ENCODE results near the gene MLN.
"Not testable (repeated sequence)": the region's sequence is repeated elsewhere in the genome, so short reads cannot be mapped to it uniquely, and the experiment has no call there.

Gene MLN

GRCh38 chr6:33841868-33842267 lies 38.1 kb upstream of the MLN start:
- DNase-seq (ENCODE audit: low spot score in 2 of 2) (no peak), ATAC-seq (replicated peaks; ENCODE audit: extremely low read depth, poor library complexity, severe bottlenecking) (no peak)
- Mint-ChIP-seq H3K4me3 (no peak overlapping the region), H3K27ac (ENCODE audit: low read depth) (no peak overlapping the region), H3K9me3 (peaks cover 5% of the 10 kb centered on the region), H3K27me3 (peaks cover 7% of the 10 kb centered on the region), H3K36me3 (ENCODE audit: insufficient read depth) (no peaks in the 10 kb centered on the region), H3K4me1 (peaks cover 16% of the 10 kb centered on the region)

DNA sequence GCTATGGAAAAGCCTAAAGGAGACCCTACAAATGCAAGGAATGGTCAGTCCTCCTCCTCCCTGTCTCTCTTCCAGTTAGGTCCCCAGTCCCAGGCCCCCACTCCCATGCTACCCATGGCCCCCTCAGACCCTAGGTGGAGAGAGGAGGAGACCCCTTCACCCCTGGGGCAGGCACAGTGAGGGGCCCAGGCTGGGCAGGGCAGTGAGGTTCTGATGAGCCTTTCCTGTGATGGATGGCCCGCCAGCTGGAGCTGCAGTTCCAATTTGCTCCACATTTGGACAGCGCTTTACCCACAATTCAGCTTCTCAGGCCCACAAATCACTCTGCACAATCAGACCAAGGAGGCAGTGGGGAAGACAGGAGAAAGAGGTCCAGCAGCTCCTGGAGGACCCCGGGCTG lies 37.3 kb upstream of the MLN start:
- DNase-seq (ENCODE audit: low spot score in 2 of 2) (no peak), ATAC-seq (replicated peaks; ENCODE audit: extremely low read depth, poor library complexity, severe bottlenecking) (no peak)
- Mint-ChIP-seq H3K4me3 (no peak overlapping the region), H3K9me3 (peaks cover 5% of the 10 kb centered on the region), H3K36me3 (ENCODE audit: insufficient read depth) (no peaks in the 10 kb centered on the region), H3K27me3 (peaks cover 8% of the 10 kb centered on the region), H3K27ac (ENCODE audit: low read depth) (no peak overlapping the region), H3K4me1 (peaks cover 16% of the 10 kb centered on the region)

DNA sequence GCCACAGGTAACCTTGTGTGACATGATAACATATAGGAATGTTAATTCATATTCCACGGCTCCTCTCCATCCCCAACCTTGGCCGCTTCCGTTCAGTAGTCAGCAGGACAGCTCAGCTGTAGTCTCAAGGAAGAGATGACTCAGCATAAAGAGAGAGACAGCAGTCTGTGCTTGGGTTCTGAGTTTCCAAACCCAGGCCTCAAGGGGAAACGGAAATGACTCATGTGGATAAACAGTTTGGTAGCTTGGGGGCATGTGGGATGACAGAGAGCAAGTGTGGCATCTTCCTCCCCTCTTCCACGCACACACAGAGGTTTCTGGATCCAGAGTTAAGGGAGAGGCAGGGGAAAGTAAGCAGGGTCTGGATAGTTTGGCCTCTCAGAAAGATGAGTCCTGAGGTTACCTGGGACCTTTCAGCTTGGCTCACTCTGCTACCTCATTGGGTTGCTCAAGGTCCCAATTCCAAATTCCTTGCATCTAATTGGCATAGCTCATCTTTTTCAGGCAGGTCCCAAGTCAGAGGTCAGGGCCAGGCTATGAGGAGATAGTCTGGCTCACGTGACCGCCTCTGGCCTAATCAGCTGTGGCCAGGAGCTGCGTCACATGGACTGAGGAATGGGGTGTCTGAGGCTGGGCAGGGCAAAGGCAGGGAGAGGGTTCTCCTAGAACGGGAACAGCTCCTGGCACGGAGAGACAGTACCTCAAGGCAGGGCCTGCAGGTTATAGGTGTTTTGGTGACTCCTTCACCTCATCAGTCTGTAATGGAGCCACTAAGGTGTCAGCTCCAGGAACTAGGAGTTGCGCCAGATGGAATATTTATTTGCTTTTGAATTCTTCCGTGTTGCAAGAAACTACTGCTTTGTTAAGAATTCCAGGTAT lies 36.5 kb upstream of the MLN start:
- DNase-seq (ENCODE audit: low spot score in 2 of 2) (no peak), ATAC-seq (replicated peaks; ENCODE audit: extremely low read depth, poor library complexity, severe bottlenecking) (no peak)
- no peak overlapping the region for H3K27ac Mint-ChIP-seq (ENCODE audit: low read depth)
- peaks cover 15% of the 10 kb centered on the region for H3K27me3 Mint-ChIP-seq
- peaks cover 5% of the 10 kb centered on the region for H3K9me3 Mint-ChIP-seq
- H3K4me1 Mint-ChIP-seq: peaks cover 16% of the 10 kb centered on the region
- no peak overlapping the region for H3K4me3 Mint-ChIP-seq
- H3K36me3 Mint-ChIP-seq (ENCODE audit: insufficient read depth): no peaks in the 10 kb centered on the region

DNA sequence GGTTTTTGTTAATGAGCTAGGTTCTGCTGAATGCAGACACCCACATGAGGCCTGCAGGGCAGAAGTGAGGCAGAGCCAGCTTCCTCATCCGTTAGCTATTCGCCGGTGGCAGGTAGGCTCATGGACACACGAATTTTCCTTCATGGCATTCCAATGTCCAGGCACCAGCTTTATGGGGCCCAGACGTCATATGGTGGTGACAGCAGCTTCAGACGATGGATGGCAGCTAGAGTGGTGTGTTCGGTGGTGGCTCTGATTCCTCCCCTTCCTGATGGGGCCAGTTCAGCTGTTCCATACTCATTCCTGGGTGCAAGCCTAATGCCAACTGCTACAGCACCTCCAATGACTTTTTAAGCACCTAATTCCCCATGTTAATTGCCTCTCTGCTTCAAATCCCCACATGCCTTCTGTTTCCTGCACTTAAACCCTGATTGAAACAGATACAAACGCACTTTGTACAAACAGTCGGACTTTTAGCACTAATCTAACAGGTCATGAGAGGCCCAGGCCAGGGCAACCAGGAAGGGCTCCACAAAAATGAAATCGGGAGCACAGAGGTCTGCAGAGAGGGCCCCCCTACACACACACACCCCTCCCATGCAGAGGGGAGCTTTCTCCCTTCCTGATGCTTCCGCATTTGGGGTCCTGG lies 35.7 kb upstream of the MLN start:
- Mint-ChIP-seq H3K27ac (ENCODE audit: low read depth) (no peak overlapping the region), H3K4me3 (no peak overlapping the region), H3K36me3 (ENCODE audit: insufficient read depth) (no peaks in the 10 kb centered on the region), H3K27me3 (peaks cover 20% of the 10 kb centered on the region), H3K9me3 (peaks cover 5% of the 10 kb centered on the region), H3K4me1 (peaks cover 13% of the 10 kb centered on the region)
- DNase-seq (ENCODE audit: low spot score in 2 of 2) (no peak), ATAC-seq (replicated peaks; ENCODE audit: extremely low read depth, poor library complexity, severe bottlenecking) (no peak)

DNA sequence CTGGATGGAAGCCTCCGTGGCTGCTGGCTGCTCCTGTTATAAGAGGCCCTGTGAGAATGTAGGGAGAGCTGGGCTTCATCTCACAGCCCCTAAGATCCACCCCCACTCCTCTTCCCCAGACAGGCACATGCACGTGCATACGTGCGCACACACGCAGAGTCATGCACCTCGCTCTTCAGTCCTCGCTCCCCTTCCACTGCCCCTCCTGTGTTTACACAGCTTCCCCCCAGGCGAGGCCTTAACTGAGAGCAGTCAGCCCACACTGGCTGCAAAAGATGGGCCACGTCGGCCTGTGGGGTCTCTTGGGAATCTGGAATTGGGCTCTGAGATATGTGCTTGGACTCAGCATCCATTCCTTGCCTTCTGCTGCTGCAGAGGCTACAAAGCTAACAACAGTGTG lies 35.2 kb upstream of the MLN start:
- ATAC-seq (replicated peaks; ENCODE audit: extremely low read depth, poor library complexity, severe bottlenecking) (no peak), DNase-seq (ENCODE audit: low spot score in 2 of 2) (no peak)
- H3K4me3 Mint-ChIP-seq: no peak overlapping the region
- H3K9me3 Mint-ChIP-seq: peaks cover 5% of the 10 kb centered on the region
- H3K27me3 Mint-ChIP-seq: peaks cover 20% of the 10 kb centered on the region
- no peak overlapping the region for H3K27ac Mint-ChIP-seq (ENCODE audit: low read depth)
- no peaks in the 10 kb centered on the region for H3K36me3 Mint-ChIP-seq (ENCODE audit: insufficient read depth)
- peaks cover 12% of the 10 kb centered on the region for H3K4me1 Mint-ChIP-seq

DNA sequence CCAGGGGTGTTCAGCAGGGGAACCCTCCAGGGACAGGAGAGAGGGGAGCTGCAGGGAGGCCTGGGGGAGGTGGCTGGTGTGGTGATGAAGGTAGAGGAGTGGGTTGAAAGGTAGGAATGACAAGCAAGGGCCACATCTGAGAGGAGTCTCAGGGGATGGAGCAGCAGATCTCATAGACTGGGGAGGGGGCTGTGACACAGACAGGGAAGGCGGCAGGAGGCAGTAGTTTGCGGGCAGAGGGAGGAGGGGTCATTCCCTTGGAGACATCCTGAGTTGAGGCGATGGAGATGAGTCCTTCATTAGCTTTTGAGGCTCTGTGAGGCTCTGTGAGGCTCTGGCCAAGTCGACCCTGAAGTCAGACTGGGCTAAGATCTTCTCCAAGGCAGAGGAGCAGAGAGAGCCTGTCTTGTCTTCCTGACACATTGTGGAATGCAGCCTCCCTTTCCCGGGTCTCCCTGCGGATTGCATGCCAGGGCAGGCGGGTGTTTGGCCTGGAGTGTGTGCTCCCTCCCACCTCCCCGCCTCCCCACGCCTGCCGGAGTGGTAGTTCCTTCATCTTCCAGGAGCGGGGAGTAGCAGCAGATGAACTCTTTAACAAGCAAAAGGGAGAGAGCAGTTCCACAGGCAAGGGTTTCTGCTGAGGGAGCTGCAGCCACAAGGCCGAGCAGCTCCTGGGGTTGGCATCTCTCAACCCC lies 34.3 kb upstream of the MLN start:
- ATAC-seq (replicated peaks; ENCODE audit: extremely low read depth, poor library complexity, severe bottlenecking) (no peak), DNase-seq (ENCODE audit: low spot score in 2 of 2) (no peak)
- Mint-ChIP-seq H3K27ac (ENCODE audit: low read depth) (no peak overlapping the region), H3K27me3 (peaks cover 20% of the 10 kb centered on the region), H3K4me1 (peaks cover 12% of the 10 kb centered on the region), H3K9me3 (peaks cover 5% of the 10 kb centered on the region), H3K4me3 (no peak overlapping the region), H3K36me3 (ENCODE audit: insufficient read depth) (no peaks in the 10 kb centered on the region)

DNA sequence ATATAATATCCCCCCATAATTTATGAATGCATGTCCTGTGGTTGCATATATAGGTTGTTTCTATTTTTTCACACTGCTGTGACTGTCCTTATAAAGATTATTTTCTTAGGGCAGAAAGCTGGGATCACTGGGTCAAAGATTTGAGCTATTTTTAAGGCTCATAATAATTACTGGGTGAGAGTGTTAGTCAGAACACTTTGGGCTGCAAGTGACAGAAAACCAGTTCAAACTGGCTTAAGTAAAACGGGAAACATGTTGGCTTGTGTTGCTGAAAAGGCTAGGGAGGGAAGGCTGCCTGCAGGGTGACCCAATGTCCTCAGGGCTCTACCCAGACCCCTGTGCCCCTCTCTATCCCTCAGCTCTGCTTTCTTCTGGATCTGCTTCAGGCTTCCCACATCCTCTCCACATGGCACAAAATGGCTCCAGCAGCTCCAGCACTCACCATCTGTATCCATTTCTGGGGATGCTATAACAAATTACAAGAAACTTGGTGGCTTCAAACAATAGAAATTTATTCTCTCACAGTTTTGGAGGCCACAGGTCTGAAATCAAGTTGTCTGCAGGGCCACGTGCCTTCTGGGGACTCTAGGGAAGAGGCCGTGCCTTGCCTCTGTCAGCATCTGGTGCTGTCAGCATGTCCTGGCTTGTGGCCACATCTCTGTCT lies 33.1 kb upstream of the MLN start:
- ATAC-seq (replicated peaks; ENCODE audit: extremely low read depth, poor library complexity, severe bottlenecking) (no peak), DNase-seq (ENCODE audit: low spot score in 2 of 2) (no peak)
- H3K27ac Mint-ChIP-seq (ENCODE audit: low read depth): no peak overlapping the region
- peaks cover 12% of the 10 kb centered on the region for H3K4me1 Mint-ChIP-seq
- peaks cover 20% of the 10 kb centered on the region for H3K27me3 Mint-ChIP-seq
- H3K9me3 Mint-ChIP-seq: peaks cover 5% of the 10 kb centered on the region
- no peaks in the 10 kb centered on the region for H3K36me3 Mint-ChIP-seq (ENCODE audit: insufficient read depth)
- H3K4me3 Mint-ChIP-seq: no peak overlapping the region

DNA sequence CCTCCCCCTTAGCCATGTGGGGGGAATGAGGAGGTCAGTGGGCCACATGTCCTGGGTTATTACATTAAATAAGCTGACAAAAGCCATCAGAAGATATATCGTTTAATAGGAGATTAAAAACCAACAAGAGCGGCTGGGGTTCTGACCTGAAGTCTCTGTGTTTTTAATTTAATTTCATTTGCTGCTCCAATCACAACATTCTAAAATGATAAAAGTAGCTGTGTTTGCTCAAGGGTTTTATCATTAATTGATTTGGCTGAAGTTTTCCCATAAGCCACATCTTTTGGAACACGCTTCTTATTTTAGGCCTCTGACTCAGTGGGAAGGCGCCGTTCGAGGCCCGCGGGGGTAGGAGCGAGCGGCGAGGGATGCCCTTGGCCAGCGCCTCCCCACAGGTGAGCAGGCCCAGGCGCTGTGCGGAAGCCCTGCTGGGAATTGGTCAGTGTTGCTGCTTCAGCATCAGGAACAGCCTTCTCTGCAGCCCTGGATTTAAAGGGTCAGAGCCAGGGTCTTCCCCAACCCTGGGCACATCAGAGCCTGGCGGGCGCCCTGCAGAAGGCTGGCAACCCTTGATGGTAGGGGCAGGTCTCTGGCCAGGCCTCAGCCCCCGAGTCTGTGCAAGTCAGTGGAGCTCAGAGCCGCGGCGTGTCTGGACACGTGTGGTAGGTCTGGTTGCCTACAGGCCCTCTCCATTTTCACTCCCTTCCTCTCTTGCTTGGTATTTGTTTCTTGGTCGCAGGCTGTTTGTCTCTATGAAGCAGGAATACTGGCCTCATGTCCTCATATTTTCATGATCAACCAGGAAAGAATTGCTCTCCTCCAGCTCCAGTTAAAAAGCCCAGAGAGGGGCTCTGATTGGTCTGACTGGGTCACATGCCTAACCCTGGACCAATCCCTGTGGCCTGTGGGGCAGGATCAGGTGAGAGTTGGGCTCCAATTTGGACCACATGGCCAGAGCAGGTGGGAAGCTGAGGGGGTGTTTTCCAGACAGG lies 30.9 kb upstream of the MLN start:
- Mint-ChIP-seq H3K36me3 (ENCODE audit: insufficient read depth) (no peaks in the 10 kb centered on the region), H3K4me3 (no peak overlapping the region), H3K4me1 (peaks cover 3% of the 10 kb centered on the region), H3K9me3 (peaks cover 5% of the 10 kb centered on the region), H3K27me3 (peaks cover 40% of the 10 kb centered on the region), H3K27ac (ENCODE audit: low read depth) (no peak overlapping the region)
- ATAC-seq (replicated peaks; ENCODE audit: extremely low read depth, poor library complexity, severe bottlenecking) (no peak), DNase-seq (ENCODE audit: low spot score in 2 of 2) (no peak)

DNA sequence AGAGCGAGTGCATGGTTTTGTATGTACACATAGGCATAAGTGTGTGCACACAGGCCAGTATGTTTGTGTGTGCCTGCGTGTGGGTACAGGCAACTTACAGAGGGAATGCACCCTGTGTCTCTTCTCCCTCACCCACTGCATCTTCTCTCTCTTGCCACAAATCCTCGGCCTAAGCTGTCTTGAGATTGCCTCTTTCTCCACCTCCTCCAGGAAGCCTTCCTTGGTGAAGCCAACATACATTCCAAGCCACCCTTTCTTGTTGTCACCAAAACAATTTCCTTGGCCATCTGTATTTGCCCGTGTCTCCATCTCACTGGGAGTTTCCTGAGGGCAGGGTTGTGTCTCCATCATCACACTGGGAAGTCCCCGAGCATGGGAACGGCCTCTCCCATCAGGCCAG lies 29.8 kb upstream of the MLN start:
- no peak overlapping the region for H3K27ac Mint-ChIP-seq (ENCODE audit: low read depth)
- peaks cover 5% of the 10 kb centered on the region for H3K9me3 Mint-ChIP-seq
- no peaks in the 10 kb centered on the region for H3K4me1 Mint-ChIP-seq
- ATAC-seq (replicated peaks; ENCODE audit: extremely low read depth, poor library complexity, severe bottlenecking) (no peak), DNase-seq (ENCODE audit: low spot score in 2 of 2) (no peak)
- no peak overlapping the region for H3K4me3 Mint-ChIP-seq
- H3K36me3 Mint-ChIP-seq (ENCODE audit: insufficient read depth): no peaks in the 10 kb centered on the region
- peaks cover 48% of the 10 kb centered on the region for H3K27me3 Mint-ChIP-seq

- not testable (repeated sequence) for H3K9me3 Mint-ChIP-seq; H3K4me3 Mint-ChIP-seq; DNase-seq (ENCODE audit: low spot score in 2 of 2); H3K27ac Mint-ChIP-seq (ENCODE audit: low read depth); H3K36me3 Mint-ChIP-seq (ENCODE audit: insufficient read depth); H3K4me1 Mint-ChIP-seq; ATAC-seq (replicated peaks; ENCODE audit: extremely low read depth, poor library complexity, severe bottlenecking)
- H3K27me3 Mint-ChIP-seq: peaks cover 56% of the 10 kb centered on the region
Measured at GRCh38 chr6:33832831-33833230, 29.0 kb upstream of the MLN start.

- not testable (repeated sequence) for H3K9me3 Mint-ChIP-seq; ATAC-seq (replicated peaks; ENCODE audit: extremely low read depth, poor library complexity, severe bottlenecking); H3K36me3 Mint-ChIP-seq (ENCODE audit: insufficient read depth); DNase-seq (ENCODE audit: low spot score in 2 of 2); H3K4me1 Mint-ChIP-seq; H3K27ac Mint-ChIP-seq (ENCODE audit: low read depth); H3K4me3 Mint-ChIP-seq
- peaks cover 53% of the 10 kb centered on the region for H3K27me3 Mint-ChIP-seq
Measured at GRCh38 chr6:33831725-33832124, 27.9 kb upstream of the MLN start.

Measured in central memory CD8-positive, alpha-beta T cell (primary cell).